Stimulated activated CD8-positive, alpha-beta memory T cell treated with anti-CD3 and anti-CD28 coated beads, Interleukin-15, amount 100 ng/mL, for 24 hours (primary cell): ENCODE measurements around the gene SULT1A2.
"Not testable (repeated sequence)": the region's sequence is repeated elsewhere in the genome, so short reads cannot be mapped to it uniquely, and the experiment has no call there.

Experiments
- DNase-seq: peaks from one replicate; pipeline ENCODE4 v3.0.0-alpha.2; 2020; ENCODE audit warnings: low read depth

SULT1A2 gene

GRCh38 chr16:28609631-28610594, 13.1 kb upstream of the SULT1A2 start, which contains the start of gene SULT1A1:
Gene SULT1A1 (minus strand): TSS chr16:28610044. CDS start chr16:28608855, 1,189 bp downstream.
- DNase-seq: no peak

GRCh38 chr16:28608867-28609596, 12.2 kb upstream of the SULT1A2 start:
- DNase-seq: not testable (repeated sequence)

- DNase-seq: not testable (repeated sequence)
Measured at GRCh38 chr16:28608496-28608808, 11.6 kb upstream of the SULT1A2 start.

- DNase-seq: not testable (repeated sequence)
Measured at GRCh38 chr16:28607681-28608495, 11.0 kb upstream of the SULT1A2 start.

GRCh38 chr16:28607116-28607623, 10.3 kb upstream of the SULT1A2 start:
- no peak for DNase-seq

GRCh38 chr16:28606291-28607115, 9.7 kb upstream of the SULT1A2 start:
- no peak for DNase-seq

- DNase-seq: no peak
Measured at GRCh38 chr16:28604186-28604565, 7.3 kb upstream of the SULT1A2 start.

GRCh38 chr16:28603381-28604185, 6.7 kb upstream of the SULT1A2 start:
- DNase-seq: no peak

GRCh38 chr16:28602529-28602928, 5.7 kb upstream of the SULT1A2 start:
- DNase-seq: no peak

GRCh38 chr16:28602062-28602461, 5.2 kb upstream of the SULT1A2 start:
- not testable (repeated sequence) for DNase-seq

GRCh38 chr16:28601589-28601988, 4.7 kb upstream of the SULT1A2 start:
- DNase-seq: not testable (repeated sequence)

- DNase-seq: not testable (repeated sequence)
Measured at GRCh38 chr16:28600965-28601364, 4.1 kb upstream of the SULT1A2 start.

GRCh38 chr16:28599377-28600285, 2.8 kb upstream of the SULT1A2 start:
- DNase-seq: not testable (repeated sequence)

- no peak for DNase-seq
Measured at GRCh38 chr16:28597692-28598261, 927 bp upstream of the SULT1A2 start.

- DNase-seq: no peak
Measured at GRCh38 chr16:28596115-28596630, 677 bp downstream of the SULT1A2 start.

GRCh38 chr16:28595451-28595850, 1.4 kb downstream of the SULT1A2 start:
- not testable (repeated sequence) for DNase-seq

GRCh38 chr16:28592979-28593553, 3.8 kb downstream of the SULT1A2 start:
- DNase-seq: no peak

GRCh38 chr16:28592511-28592910, 4.3 kb downstream of the SULT1A2 start:
- DNase-seq: no peak
